Measurements from ENCODE around the gene KRTAP3-2.

The KRTAP3-2 gene

DNA sequence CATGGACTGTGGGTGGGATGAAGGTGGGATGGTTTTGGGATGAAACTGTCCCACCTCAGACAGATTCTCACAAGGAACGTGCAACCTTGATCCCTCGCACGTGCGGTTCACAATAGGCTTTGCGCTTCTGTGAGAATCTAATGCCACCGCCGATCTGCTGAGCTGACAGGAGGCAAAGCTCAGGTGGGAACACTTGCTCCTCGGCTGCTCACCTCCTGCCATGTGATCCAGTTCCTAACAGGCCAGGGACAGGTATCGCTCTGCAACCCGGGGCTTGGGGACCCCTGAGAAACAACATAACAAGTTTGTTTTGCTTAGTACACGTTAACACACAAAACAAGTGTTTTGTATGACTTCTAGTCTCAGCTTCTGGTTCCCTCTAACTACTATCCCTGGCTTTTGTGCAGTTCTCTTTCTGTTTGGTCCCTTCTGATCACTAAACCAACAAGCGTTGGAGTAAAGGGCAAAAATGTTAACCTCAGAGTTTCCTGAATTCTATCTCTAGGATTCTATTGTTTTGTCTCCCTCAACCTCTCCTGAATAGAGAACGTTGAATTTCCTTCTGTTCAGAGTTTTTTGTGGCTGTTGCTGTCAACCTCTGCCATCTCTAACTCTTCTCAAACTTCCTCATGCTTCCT lies 17.0 kb upstream of the KRTAP3-2 start:
- TF ChIP-seq, protein P1, sequence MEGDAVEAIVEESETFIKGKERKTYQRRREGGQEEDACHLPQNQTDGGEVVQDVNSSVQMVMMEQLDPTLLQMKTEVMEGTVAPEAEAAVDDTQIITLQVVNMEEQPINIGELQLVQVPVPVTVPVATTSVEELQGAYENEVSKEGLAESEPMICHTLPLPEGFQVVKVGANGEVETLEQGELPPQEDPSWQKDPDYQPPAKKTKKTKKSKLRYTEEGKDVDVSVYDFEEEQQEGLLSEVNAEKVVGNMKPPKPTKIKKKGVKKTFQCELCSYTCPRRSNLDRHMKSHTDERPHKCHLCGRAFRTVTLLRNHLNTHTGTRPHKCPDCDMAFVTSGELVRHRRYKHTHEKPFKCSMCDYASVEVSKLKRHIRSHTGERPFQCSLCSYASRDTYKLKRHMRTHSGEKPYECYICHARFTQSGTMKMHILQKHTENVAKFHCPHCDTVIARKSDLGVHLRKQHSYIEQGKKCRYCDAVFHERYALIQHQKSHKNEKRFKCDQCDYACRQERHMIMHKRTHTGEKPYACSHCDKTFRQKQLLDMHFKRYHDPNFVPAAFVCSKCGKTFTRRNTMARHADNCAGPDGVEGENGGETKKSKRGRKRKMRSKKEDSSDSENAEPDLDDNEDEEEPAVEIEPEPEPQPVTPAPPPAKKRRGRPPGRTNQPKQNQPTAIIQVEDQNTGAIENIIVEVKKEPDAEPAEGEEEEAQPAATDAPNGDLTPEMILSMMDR (IDR thresholded peaks at IDR 0.05; ENCODE audit: extremely low read depth, insufficient read depth, missing control alignments) = no peak
- no peak for DNase-seq (ENCODE audit: low spot score)
- in situ Hi-C loops (cut with MboI; ENCODE audit: low pct_unique_long_range_greater_than_20kb, low sequenced_read_pairs, unreplicated experiment) = no loop called here

DNA sequence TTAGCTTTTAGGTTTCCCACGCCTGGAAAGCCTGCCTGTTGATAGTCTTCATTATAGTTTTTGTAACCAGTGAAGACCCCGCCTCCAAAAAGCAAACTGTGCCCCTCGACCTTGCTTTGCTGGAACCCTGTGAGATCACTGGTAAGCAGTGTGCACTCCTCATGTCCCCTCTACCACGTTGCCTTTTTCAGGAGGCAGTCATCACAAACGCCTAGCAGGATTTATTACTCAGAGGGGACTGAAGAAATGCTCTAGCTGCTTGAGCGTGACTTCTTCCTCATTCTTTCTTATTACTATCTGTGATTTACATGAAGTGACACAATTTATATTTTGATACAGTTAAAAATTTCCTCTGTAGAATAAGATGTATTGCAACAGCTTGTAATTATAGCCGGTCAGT lies 15.7 kb upstream of the KRTAP3-2 start:
- no peak for DNase-seq (ENCODE audit: low spot score)
- in situ Hi-C loops (cut with MboI; ENCODE audit: low pct_unique_long_range_greater_than_20kb, low sequenced_read_pairs, unreplicated experiment) = no loop called here
- TF ChIP-seq, protein P1 (IDR thresholded peaks at IDR 0.05; ENCODE audit: extremely low read depth, insufficient read depth, missing control alignments) = no peak

DNA sequence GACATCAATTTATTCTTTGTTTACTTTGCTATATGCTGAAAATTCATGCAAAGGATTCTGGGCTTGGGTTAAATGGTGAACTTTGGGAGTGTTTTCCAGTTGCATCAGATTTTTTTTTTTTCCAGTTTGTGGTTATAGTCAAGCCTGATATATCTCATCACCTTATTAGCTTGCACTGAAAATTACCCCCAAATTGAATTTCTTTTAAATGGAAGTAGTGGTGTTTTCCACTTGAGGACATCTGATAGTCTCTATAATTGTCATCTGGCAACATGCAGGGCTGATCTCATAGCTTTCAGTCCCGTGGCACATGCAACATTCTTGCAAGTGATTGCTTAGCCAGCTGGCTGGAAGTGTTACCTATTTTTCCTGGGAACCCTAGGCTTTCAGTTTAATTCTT lies 13.9 kb upstream of the KRTAP3-2 start:
- DNase-seq (ENCODE audit: low spot score) = no peak
- in situ Hi-C loops (cut with MboI; ENCODE audit: low pct_unique_long_range_greater_than_20kb, low sequenced_read_pairs, unreplicated experiment) = no loop called here
- TF ChIP-seq, protein P1 (IDR thresholded peaks at IDR 0.05; ENCODE audit: extremely low read depth, insufficient read depth, missing control alignments) = no peak

DNA sequence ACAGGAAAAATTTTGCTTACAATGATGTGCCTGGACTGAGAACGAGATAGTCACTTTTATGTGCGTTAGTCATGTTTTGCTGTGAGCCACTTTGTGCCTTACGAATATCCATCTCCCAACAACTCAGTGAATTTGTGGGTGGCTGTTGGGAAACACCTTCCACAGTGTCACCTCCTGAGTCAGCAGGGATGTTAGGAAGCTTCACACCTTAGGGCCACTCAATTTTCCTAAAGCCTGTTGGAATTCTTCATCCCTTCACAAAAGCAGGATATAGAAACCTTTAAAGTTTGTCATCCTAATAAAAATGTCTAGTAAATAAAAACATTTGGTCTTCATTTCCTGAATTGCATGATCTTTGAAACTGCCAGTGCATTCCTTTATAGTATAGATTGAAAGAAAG lies 13.5 kb upstream of the KRTAP3-2 start:
- TF ChIP-seq, protein P1 (IDR thresholded peaks at IDR 0.05; ENCODE audit: extremely low read depth, insufficient read depth, missing control alignments) = no peak
- no peak for DNase-seq (ENCODE audit: low spot score)
- in situ Hi-C loops (cut with MboI; ENCODE audit: low pct_unique_long_range_greater_than_20kb, low sequenced_read_pairs, unreplicated experiment) = no loop called here

DNA sequence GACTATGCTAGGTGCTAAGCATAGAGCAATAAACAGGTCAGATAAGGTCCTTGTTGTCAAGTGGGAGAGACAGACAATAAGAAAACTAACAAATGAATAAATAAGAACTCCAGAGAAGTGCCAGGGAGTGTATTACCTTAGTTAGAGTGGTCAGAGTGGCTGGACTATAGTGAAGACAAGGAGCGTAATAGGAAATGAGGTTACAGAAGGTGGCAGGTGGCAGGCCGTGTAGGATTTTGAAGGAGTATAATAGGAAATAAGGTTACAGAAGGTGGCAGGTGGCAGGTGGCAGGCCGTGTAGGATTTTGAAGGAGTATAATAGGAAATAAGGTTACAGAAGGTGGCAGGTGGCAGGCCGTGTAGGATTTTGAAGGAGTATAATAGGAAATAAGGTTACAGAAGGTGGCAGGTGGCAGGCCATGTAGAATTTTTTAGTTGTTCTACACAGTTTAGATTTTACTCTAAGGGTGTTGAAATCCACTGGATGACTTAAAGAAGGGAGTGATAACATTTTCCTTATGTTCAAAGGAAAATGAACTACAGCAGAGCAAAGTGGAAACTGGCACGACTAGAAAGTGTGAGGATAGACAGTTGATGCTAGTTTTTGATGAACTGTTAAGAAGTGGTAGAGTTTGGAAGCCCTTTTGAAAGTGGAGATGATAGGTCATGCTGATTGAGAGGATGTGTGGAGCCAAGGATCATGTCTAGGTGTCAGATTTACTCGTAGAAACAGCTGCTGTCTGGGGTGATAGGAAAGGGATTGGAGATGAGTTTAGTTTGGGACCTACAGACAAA lies 12.8 kb upstream of the KRTAP3-2 start:
- in situ Hi-C loops (cut with MboI; ENCODE audit: low pct_unique_long_range_greater_than_20kb, low sequenced_read_pairs, unreplicated experiment) = no loop called here
- DNase-seq (ENCODE audit: low spot score) = no peak
- TF ChIP-seq, protein P1 (IDR thresholded peaks at IDR 0.05; ENCODE audit: extremely low read depth, insufficient read depth, missing control alignments) = no peak

DNA sequence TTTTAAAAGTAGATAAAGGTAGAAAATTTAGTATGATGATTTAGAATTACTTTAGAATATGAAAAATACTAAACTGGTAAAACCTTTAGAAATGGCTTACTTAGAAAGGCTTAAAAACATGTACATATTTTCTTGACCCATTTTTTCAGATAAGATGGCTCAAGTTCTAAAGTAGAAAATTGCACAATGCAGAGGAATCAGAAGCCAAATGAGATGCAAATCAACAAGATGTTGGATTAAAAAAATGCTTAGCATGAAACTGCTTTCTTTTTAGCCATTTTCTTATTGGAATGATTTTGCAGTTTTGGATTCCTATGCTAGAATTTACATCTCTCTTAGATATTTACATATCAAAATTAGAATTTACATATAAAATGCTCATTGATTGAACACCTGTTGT lies 10.7 kb upstream of the KRTAP3-2 start:
- TF ChIP-seq, protein P1 (IDR thresholded peaks at IDR 0.05; ENCODE audit: extremely low read depth, insufficient read depth, missing control alignments) = no peak
- in situ Hi-C loops (cut with MboI; ENCODE audit: low pct_unique_long_range_greater_than_20kb, low sequenced_read_pairs, unreplicated experiment) = no loop called here
- DNase-seq (ENCODE audit: low spot score) = no peak
